Activated naive CD8-positive, alpha-beta T cell treated with anti-CD3 and anti-CD28 coated beads, Interleukin-2, amount 50 U/mL, for 24 hours (primary cell): ENCODE results near the gene BRF1.
"Not testable (repeated sequence)": the region's sequence is repeated elsewhere in the genome, so short reads cannot be mapped to it uniquely, and the experiment has no call there.

Source experiments
- ATAC-seq: fragments of 150-1000 bp; cut with Tn5 transposase; one replicate; pipeline ENCODE4 v1.10.0; 2021
- DNase-seq: peaks from one replicate; pipeline ENCODE4 v3.0.0; 2021
- H3K27ac Mint-ChIP-seq: one replicate; pipeline ENCODE4 v1.8.0; 2021; ENCODE audit warnings: mild to moderate bottlenecking, mixed read lengths
- H3K27me3 Mint-ChIP-seq: one replicate; pipeline ENCODE4 v1.8.0; 2021; ENCODE audit warnings: mixed read lengths
- H3K36me3 Mint-ChIP-seq: one replicate; pipeline ENCODE4 v1.8.0; 2021; ENCODE audit warnings: low read depth, mixed read lengths
- H3K4me1 Mint-ChIP-seq: one replicate; pipeline ENCODE4 v1.8.0; 2021; ENCODE audit warnings: mixed read lengths
- H3K4me3 Mint-ChIP-seq: one replicate; pipeline ENCODE4 v1.8.0; 2021; ENCODE audit warnings: mild to moderate bottlenecking, moderate library complexity, mixed read lengths
- H3K9me3 Mint-ChIP-seq: one replicate; pipeline ENCODE4 v1.8.0; 2021; ENCODE audit warnings: mixed read lengths

The BRF1 gene

DNA sequence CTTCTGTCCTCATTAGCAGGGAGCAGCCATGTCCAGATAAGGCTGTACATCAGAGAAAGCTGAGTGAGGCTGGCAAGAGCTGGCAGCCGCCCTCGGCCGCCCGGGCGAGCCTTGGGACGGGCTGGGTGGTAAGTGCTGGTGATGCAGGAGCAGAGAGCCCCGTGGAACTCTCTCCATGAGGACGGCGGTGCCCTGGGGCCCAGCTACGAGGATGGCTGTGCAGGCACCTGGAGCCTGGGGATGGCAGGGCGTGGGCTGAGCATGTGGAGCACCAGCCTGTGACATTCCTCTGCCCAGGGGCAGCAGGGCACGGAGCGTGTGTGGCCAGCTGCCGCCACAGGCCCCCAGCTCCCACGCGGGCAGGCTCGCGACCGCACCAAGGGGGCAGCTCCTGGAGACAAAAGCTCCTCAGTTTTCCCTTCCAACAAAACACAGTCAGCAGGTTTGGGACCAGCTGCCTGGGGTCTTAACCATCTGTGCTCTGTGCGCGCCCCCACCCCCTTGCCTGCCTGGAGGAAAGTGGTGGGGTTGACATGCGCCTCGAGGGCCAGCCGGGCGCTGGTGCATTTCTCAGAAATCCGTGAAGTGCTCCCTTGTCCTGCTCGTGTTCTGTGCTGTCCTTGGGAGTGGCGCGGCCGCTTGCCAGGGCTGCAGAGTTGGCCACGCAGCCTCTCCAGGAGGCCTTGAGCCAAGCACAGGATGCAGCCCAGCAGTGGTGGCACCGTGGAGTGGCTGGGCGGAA lies 35.1 kb upstream of the BRF1 start:
- Mint-ChIP-seq H3K36me3 (no peaks in the 10 kb centered on the region), H3K4me3 (no peak overlapping the region), H3K4me1 (peaks cover 17% of the 10 kb centered on the region), H3K27me3 (no peaks in the 10 kb centered on the region), H3K27ac (no peak overlapping the region), H3K9me3 (no peaks in the 10 kb centered on the region)
- ATAC-seq: no peak
- no peak for DNase-seq

DNA sequence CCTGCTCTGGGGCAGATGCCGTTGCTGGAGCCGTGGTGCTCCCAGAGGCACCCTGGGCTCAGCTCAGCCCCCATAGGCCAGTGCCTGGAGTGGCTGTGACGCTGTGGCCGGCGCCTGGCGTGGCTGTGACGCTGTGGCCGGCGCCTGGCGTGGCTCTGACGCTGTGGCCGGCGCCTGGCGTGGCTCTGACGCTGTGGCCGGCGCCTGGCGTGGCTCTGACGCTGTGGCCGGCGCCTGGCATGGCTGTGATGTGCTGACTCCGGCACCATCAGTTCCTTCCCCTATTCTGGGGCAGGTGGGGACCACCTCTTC lies 34.4 kb upstream of the BRF1 start:
- not testable (repeated sequence) for H3K36me3 Mint-ChIP-seq, DNase-seq, H3K9me3 Mint-ChIP-seq, H3K27me3 Mint-ChIP-seq, ATAC-seq, H3K27ac Mint-ChIP-seq, H3K4me3 Mint-ChIP-seq
- H3K4me1 Mint-ChIP-seq: peaks cover 20% of the 10 kb centered on the region

DNA sequence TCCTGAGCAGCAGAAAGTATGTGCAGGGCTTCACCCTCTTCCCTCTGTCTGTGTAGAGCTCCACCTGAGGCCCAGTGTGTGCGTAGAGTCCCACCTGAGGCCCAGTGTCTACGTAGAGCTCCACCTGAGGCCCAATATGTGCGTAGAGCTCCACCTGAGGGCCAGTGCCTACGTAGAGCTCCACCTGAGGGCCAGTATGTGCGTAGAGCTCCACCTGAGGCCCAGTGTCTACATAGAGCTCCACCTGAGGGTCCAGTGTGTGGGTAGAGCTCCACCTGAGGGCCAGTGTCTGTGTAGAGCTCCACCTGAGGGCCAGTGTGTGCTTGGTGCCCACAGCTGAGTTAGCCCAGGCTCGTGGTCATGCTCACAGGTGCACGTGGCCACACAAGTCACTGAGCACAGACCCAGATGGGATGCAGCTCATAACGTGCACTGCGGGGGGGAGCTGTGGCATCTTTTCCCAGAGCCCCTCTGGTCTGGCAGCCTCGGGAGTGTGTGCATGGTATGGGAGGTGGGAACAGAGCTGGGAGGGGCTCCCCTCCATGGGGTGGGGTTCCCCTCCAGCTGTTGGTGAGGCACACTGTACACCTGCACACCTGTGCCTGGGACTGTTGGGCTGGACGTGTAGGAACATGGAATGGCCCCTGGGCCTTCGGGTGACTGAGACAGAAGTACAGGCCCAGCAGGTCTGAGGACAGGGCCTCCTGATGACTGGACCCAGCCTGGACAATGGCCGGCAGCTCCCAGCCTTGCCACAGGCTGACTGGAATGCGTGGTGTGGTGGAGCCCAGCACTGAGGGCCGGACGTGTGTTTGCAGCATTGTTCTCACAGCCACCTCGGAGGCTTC lies 33.8 kb upstream of the BRF1 start:
- Mint-ChIP-seq H3K27me3 (no peaks in the 10 kb centered on the region), H3K27ac (no peak overlapping the region), H3K36me3 (no peaks in the 10 kb centered on the region), H3K4me3 (no peak overlapping the region), H3K9me3 (no peaks in the 10 kb centered on the region), H3K4me1 (peaks cover 21% of the 10 kb centered on the region)
- ATAC-seq: no peak
- no peak for DNase-seq

DNA sequence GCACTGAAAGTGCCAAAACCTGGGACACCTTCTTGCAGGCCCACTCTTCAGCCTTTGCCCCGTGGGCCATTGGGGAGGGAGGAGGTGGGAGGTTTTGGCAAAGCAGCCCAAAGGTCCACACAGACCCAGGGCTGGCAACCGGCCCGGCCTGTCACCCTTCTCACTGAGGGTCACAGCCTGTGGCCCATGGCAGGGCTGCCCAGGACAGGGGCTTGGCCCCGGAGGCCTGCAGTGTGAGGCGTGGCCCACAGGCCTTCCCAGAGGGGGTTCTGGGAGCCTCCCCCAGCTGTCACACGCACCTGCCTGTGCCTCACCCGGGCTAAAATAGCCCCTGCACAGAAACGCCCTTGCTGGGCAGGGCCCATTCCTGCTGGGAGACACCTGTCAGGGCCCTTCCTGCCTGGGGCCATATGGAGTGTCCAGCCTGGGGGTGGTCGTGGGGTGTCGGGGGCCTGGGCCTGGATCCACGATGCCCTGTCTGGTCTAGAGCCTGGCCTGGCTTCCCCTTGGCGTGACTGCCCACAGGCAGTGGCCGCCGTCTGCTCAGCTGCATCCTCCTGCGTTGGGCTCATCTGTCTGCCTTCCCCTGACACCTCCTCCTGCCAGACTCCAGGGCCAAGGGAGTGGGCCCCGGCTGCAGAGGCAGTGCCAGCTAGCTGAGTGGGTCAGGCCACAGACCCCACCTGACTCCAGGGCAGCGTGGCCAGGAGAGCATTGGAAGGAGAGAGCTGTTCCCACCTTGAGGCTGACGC lies 33.0 kb upstream of the BRF1 start:
- Mint-ChIP-seq H3K27me3 (no peaks in the 10 kb centered on the region), H3K9me3 (no peaks in the 10 kb centered on the region), H3K4me3 (no peak overlapping the region), H3K27ac (no peak overlapping the region), H3K4me1 (peaks cover 21% of the 10 kb centered on the region), H3K36me3 (no peaks in the 10 kb centered on the region)
- DNase-seq: no peak
- no peak for ATAC-seq

DNA sequence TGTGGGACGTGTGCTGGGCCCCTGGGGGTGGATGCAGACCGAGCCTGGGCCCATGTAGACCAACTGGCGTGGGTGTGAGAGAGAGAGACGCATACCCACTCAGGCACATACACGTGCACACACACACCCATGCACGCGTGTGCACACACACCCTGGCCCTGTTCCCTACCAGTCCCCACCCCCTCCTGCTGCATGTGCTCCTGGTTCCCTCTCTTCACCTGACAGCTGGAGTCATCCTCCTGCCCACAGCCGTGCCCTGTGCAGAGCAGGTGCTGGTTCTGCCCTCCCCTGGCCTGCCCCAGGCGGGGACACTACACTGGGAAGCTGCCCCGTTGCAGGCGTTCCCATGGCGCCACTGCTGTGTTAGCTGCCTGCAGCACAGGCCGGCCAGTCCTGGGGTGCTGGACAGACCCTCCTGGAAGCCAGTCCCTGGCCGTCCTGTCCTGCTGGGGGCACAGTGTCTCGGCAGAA lies 32.3 kb upstream of the BRF1 start:
- peaks cover 19% of the 10 kb centered on the region for H3K4me1 Mint-ChIP-seq

DNA sequence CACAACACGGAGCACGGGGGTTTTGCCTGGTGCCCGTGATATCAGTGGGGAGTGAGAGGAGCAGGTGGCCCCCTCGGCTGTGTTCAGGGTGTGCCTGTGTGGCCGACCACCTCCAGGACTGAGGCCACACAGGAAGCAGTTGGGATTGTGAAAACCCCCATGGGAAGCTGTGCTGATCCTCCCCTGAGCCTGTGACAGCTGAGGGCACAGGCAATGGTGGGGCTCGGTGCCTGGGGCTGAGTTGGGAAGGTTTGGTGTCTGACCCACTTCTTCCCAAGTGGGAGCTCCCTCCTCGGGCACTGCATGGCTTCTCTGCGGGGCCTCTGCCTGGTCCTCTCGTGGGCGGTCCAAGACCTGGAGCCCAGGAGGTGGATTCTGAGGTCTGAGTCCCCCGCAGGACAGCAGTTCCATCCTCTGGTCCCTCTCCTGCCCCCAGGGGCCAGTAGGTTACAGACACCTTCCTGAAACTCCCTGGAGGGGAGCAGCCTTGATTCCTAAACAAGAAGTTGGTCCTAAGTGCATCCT lies 31.6 kb upstream of the BRF1 start:
- H3K4me3 Mint-ChIP-seq: no peak overlapping the region
- H3K36me3 Mint-ChIP-seq: no peaks in the 10 kb centered on the region
- DNase-seq: no peak
- no peak for ATAC-seq
- H3K4me1 Mint-ChIP-seq: peaks cover 19% of the 10 kb centered on the region
- H3K27ac Mint-ChIP-seq: no peak overlapping the region
- no peaks in the 10 kb centered on the region for H3K27me3 Mint-ChIP-seq
- H3K9me3 Mint-ChIP-seq: no peaks in the 10 kb centered on the region

More for the DNA sequence above, 32.3 kb upstream of the BRF1 start:
- H3K27me3 Mint-ChIP-seq: no peaks in the 10 kb centered on the region
- H3K9me3 Mint-ChIP-seq: no peaks in the 10 kb centered on the region
- DNase-seq (no peak), ATAC-seq (no peak)
- no peaks in the 10 kb centered on the region for H3K36me3 Mint-ChIP-seq
- H3K4me3 Mint-ChIP-seq: no peak overlapping the region
- H3K27ac Mint-ChIP-seq: no peak overlapping the region

DNA sequence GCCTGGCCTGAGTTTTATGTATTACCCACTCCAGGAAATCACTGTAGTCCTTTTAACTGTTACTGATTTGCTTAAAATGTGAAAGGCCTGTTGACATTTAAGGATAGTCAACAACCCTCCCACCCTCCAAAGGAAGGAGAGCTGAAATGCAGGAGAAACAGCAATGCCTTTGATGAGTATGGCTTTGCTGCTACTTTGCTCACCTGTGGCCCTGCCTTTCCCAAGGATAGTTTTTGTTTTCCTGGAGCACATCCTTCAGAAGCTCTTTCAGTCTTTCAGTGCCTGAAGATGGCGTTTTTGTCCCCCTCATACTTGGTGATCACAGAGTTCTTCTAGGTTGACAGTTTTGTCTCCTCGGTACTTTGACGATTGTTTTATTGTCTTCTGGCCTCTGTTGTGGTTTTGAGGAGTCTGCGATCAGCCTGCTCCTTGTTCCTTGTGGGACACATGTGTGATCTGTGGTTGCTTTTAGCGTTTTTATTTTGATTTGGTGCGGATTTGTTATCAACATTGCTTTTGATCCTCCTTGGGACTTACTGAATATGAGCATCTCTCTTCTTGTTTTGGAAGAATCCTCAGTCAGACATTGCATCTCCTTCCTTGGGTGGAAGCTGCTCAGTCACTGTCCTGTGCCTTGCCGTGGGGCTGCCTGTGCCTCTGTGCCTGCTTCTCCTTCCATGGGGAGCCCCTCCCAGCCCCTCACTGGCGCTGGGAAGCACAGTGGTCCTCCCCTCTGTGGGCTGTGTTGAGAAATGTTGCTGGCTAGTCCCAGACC lies 31.0 kb upstream of the BRF1 start:
- Mint-ChIP-seq H3K4me1 (peaks cover 19% of the 10 kb centered on the region), H3K27me3 (no peaks in the 10 kb centered on the region), H3K9me3 (no peaks in the 10 kb centered on the region), H3K36me3 (no peaks in the 10 kb centered on the region), H3K4me3 (no peak overlapping the region), H3K27ac (no peak overlapping the region)
- ATAC-seq (no peak), DNase-seq (no peak)

DNA sequence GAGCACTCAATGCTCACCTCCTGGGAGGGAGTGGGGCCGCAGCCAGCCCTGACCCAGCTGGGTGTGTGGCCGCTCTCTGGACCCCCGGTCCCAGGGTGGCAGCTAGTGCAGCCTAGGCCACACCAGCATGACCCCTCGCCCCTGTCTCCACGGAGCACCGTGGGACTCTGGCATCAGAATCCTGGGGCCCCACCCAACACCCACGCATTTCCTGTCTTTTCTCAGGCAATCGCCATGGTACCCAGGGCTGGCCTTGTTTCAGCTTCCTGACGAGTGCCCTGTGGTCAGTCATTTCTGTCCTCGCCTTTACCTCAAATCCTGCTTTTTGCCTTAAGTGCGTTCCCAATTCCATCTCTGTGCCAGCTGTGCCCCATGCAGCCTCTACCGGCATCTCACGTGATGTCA lies 29.7 kb upstream of the BRF1 start:
- H3K9me3 Mint-ChIP-seq: no peaks in the 10 kb centered on the region
- H3K36me3 Mint-ChIP-seq: no peaks in the 10 kb centered on the region
- H3K27ac Mint-ChIP-seq: no peak overlapping the region
- H3K4me3 Mint-ChIP-seq: no peak overlapping the region
- DNase-seq (no peak), ATAC-seq (no peak)
- H3K27me3 Mint-ChIP-seq: no peaks in the 10 kb centered on the region
- H3K4me1 Mint-ChIP-seq: peaks cover 19% of the 10 kb centered on the region

DNA sequence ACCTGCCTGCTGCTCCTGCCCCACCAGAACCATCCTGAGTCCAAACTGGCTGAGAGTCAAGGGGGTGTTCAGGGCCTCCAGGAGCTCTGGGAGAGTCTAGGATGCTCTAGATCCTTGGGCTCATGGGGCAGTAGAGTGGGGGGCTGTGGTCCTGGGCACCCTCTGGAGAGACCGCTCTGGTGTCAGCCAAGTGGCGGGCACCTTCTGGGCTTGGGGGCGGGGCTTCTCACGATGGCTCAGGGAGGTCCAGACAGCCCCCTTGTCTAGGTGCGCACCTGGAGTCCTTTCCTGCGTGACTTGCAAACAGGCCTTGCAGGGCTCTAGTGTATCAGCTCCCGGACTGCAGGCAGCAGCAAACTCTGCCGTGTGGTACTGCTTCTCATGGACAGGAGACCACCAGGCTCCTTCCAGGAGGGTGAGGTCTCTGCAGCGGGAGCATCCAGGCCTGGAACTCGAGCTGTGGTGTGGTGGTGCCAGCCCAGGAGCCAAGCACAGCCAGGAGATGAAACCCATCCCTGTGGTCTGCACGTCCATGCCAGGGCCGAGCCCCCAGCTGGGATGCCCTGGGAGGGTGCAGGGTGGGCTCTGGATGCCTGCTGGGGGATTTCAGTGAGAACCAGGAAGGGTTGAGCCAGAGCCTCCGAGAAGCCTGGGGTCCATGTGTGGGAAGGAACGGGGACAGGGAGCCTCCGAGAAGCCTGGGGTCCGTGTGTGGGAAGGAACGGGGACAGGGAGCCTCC lies 28.8 kb upstream of the BRF1 start:
- H3K27me3 Mint-ChIP-seq: no peaks in the 10 kb centered on the region
- no peak overlapping the region for H3K27ac Mint-ChIP-seq
- ATAC-seq (no peak), DNase-seq (no peak)
- H3K4me1 Mint-ChIP-seq: peaks cover 19% of the 10 kb centered on the region
- H3K36me3 Mint-ChIP-seq: no peaks in the 10 kb centered on the region
- no peaks in the 10 kb centered on the region for H3K9me3 Mint-ChIP-seq
- H3K4me3 Mint-ChIP-seq: no peak overlapping the region

DNA sequence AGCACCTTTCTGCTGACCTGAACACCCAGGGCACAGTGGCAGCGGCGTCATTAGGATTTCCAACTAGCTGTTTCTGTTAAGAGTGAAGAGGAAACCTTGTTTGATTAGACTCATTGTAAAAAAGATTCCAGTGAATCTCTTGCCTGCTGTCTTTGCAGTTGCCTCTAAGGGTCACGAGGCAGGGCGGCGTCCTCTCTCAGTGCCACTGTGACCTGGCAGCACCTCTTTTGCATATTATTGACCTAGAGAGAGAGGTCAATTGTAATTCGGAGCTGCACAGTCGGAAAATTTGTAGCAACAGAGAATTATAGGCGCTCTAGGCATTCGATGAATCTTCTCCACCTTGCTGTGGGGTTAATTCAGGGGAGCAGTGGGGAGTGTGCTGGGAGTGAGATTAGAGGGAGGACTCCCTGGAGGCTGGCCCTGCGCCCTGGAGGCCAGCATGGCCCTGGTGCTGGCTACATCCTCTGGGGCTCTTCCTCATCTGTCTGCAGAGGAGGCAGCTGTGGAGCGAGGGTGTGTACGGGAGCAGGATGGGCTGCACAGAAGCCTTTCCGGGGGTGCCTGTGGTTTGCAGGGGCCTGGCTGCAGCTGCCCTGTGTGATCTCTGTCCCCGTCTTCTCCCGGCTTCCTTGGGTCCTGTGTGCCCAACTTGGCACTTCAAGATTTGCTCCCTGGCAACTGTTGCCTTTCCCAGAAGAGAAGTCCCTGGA lies 28.0 kb upstream of the BRF1 start:
- no peak for DNase-seq
- H3K27me3 Mint-ChIP-seq: no peaks in the 10 kb centered on the region
- H3K27ac Mint-ChIP-seq: no peak overlapping the region
- no peaks in the 10 kb centered on the region for H3K9me3 Mint-ChIP-seq
- H3K4me3 Mint-ChIP-seq: no peak overlapping the region
- peak; percentile 12 for ATAC-seq
- H3K36me3 Mint-ChIP-seq: no peaks in the 10 kb centered on the region
- peaks cover 19% of the 10 kb centered on the region for H3K4me1 Mint-ChIP-seq

DNA sequence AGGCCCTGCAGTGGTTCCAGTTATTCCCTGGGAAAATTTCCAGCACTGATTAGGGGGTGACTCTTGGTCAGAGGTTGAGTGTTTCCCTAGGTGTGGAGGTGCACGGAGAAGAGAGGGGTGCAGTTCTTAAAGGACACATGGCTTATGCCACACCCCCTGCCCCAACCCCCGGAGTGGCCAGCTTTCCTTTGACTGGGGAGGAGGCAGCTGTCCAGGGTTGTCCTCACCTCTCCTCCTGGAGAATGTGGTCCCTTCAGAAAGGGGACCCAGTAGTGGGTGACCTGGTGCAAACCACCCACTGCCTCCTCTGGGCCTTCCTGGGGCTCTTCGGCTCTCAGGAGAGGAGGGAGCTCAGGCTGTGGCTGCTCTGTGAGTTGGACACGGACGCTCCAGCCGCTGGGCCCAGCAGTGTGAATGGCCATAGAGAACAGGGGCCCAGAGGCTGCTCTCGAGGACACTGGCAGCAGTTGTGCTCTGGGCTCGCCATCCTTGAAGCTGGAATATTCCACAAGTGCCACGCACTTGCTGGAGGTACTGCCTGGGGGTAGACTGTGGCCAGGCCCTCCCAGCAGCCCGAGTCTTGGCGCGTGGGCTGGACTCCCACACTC lies 27.4 kb upstream of the BRF1 start:
- Mint-ChIP-seq H3K27ac (no peak overlapping the region), H3K36me3 (no peaks in the 10 kb centered on the region), H3K4me1 (peaks cover 22% of the 10 kb centered on the region), H3K4me3 (no peak overlapping the region), H3K27me3 (no peaks in the 10 kb centered on the region), H3K9me3 (no peaks in the 10 kb centered on the region)
- no peak for DNase-seq
- ATAC-seq: no peak

DNA sequence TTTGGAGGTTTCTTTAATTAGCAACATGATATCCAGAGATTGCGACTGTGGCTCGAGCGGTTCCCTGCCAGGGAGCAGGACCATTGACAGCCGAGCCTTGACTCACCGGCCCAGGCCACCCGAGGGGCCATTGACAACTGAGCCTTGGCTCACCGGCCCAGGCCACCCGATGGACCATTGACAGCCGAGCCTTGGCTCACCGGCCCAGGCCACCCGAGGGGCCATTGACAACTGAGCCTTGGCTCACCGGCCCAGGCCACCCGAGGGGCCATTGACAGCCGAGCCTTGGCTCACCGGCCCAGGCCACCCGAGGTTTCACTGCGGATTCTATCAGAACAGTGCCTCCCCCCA lies 26.9 kb upstream of the BRF1 start:
- not testable (repeated sequence) for DNase-seq, H3K27me3 Mint-ChIP-seq, H3K9me3 Mint-ChIP-seq, H3K36me3 Mint-ChIP-seq, H3K4me3 Mint-ChIP-seq, H3K27ac Mint-ChIP-seq, ATAC-seq
- peaks cover 20% of the 10 kb centered on the region for H3K4me1 Mint-ChIP-seq
